ENCODE results near the gene TCFL5.

The TCFL5 gene

GRCh38 chr20:62794007-62794724, 67.5 kb downstream of the TCFL5 start:
- DNase-seq: peak; percentile 93

GRCh38 chr20:62793757-62794006, 67.9 kb downstream of the TCFL5 start:
- no peak for DNase-seq

- no peak for DNase-seq
Measured at GRCh38 chr20:62792940-62793756, 68.5 kb downstream of the TCFL5 start.

- no peak for DNase-seq
Measured at GRCh38 chr20:62792182-62792939, 69.3 kb downstream of the TCFL5 start.

GRCh38 chr20:62791301-62792181, 70.1 kb downstream of the TCFL5 start:
- DNase-seq: peak; percentile 70
